ENCODE measurements around the gene KRT23. TPM values are rescaled to one million over a fixed set of nuclear protein-coding genes. Genes with fewer than 3 reads are reported as not detected.

KRT23 gene
- total and polyA plus RNA-seq, 2 of the 13 experiments (the other 11 are each of a cell fraction or from before 2014, with no cell fraction given) = 24.7 to 51.1 TPM

DNA sequence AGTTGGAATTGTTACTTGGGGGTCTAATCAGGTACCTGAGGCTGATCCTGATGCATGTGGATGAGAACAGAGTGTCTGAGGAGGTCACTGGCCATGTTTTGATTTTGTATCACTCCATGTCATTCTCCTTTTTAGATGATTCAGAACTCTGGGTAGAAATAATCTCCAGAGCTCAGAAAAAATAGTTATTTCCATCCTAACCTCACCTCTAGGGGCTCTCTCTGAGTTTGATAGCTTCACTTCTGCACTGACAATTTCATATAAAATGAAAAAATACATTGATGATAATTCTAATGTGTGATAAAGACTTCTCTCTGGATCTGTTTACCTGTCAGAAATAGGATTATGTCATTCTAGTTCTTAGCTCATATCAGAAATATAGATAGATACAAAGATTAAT is 64.2 kb downstream of the KRT23 start:
- Histone ChIP-seq H3K4me2 (ENCODE audit: low read depth, low read length) (no peak overlapping the region), H3K4me1 (ENCODE audit: insufficient read depth, low read length) (no peaks in the 10 kb centered on the region), H3K79me2 (ENCODE audit: insufficient read depth, low read length) (no peaks in the 10 kb centered on the region), H3K36me3 (replicated peaks in 1 of 2; ENCODE audit: control insufficient read depth in 1 of 2, insufficient read depth in 2 of 2, low read length in 2 of 2) (no peaks in the 10 kb centered on the region), H3K9me3 (ENCODE audit: low read length) (no peaks in the 10 kb centered on the region), H3K9ac (ENCODE audit: insufficient read depth, low read depth, low read length) (no peak overlapping the region), H4K20me1 (ENCODE audit: insufficient read depth, low read length) (no peaks in the 10 kb centered on the region), H3K4me3 (replicated peaks in 1 of 3; ENCODE audit: insufficient read depth in 1 of 3, low read depth in 2 of 3, low read length in 3 of 3) (no peak overlapping the region), H2AFZ (ENCODE audit: low read length) (no peak overlapping the region), H3K27me3 (ENCODE audit: control insufficient read depth in 1 of 2, insufficient read depth in 2 of 2, low read length in 2 of 2) (peaks cover 2 to 7% of the 10 kb centered on the region in 2 experiments; a peak in 1 of 5 replicates), H3K27ac (ENCODE audit: extremely low read length, insufficient read depth, low read length) (no peak overlapping the region)
- ATAC-seq = no peak
- DNase-seq (ENCODE audit: low spot score) = no peak
- BruUV-seq (replicated peaks) = no TSS peak
- ChIA-PET POLR2A (no interaction called here), CTCF (ENCODE audit: low intra/inter-chr PET ratio, low total read pairs) (no interaction called here)
- FAIRE-seq = no peak
- in situ Hi-C loops (cut with HindIII; ENCODE audit: extremely low pct_ligation_motif_present, low pct_unique_long_range_greater_than_20kb) = no loop called here
- intact Hi-C loops (cut with micrococcal nuclease; ENCODE audit: unreplicated experiment) = no loop called here
- TF ChIP-seq ZC3H13 (CRISPR knock-in tag; IDR thresholded peaks at IDR 0.05) = no peak
- TF ChIP-seq CBX2 (IDR thresholded peaks at IDR 0.05; ENCODE audit: low read depth, low read length) = no peak
- no peak for TF ChIP-seq CBX2 (CRISPR knock-in tag; IDR thresholded peaks at IDR 0.05; ENCODE audit: low read depth)
- no peak for TF ChIP-seq ZNF563 (CRISPR knock-in tag; IDR thresholded peaks at IDR 0.05)
- no peak for TF ChIP-seq HNF4G (IDR thresholded peaks at IDR 0.05; ENCODE audit: borderline replicate concordance, low read depth, low read length)
- TF ChIP-seq HNF4G (CRISPR knock-in tag; IDR thresholded peaks at IDR 0.05; ENCODE audit: borderline replicate concordance, low read depth) = no peak
- TF ChIP-seq, protein P1, sequence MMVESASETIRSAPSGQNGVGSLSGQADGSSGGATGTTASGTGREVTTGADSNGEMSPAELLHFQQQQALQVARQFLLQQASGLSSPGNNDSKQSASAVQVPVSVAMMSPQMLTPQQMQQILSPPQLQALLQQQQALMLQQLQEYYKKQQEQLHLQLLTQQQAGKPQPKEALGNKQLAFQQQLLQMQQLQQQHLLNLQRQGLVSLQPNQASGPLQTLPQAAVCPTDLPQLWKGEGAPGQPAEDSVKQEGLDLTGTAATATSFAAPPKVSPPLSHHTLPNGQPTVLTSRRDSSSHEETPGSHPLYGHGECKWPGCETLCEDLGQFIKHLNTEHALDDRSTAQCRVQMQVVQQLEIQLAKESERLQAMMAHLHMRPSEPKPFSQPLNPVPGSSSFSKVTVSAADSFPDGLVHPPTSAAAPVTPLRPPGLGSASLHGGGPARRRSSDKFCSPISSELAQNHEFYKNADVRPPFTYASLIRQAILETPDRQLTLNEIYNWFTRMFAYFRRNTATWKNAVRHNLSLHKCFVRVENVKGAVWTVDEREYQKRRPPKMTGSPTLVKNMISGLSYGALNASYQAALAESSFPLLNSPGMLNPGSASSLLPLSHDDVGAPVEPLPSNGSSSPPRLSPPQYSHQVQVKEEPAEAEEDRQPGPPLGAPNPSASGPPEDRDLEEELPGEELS (CRISPR knock-in tag; IDR thresholded peaks at IDR 0.05) = no peak
- TF ChIP-seq ZNF605 (CRISPR knock-in tag; IDR thresholded peaks at IDR 0.05) = no peak
- TF ChIP-seq, protein P2, sequence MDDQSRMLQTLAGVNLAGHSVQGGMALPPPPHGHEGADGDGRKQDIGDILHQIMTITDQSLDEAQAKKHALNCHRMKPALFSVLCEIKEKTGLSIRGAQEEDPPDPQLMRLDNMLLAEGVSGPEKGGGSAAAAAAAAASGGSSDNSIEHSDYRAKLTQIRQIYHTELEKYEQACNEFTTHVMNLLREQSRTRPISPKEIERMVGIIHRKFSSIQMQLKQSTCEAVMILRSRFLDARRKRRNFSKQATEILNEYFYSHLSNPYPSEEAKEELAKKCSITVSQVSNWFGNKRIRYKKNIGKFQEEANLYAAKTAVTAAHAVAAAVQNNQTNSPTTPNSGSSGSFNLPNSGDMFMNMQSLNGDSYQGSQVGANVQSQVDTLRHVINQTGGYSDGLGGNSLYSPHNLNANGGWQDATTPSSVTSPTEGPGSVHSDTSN (CRISPR knock-in tag; IDR thresholded peaks at IDR 0.05; ENCODE audit: borderline replicate concordance) = no peak
- no peak for TF ChIP-seq FOXO1 (CRISPR knock-in tag; IDR thresholded peaks at IDR 0.05)
- TF ChIP-seq, protein P3, sequence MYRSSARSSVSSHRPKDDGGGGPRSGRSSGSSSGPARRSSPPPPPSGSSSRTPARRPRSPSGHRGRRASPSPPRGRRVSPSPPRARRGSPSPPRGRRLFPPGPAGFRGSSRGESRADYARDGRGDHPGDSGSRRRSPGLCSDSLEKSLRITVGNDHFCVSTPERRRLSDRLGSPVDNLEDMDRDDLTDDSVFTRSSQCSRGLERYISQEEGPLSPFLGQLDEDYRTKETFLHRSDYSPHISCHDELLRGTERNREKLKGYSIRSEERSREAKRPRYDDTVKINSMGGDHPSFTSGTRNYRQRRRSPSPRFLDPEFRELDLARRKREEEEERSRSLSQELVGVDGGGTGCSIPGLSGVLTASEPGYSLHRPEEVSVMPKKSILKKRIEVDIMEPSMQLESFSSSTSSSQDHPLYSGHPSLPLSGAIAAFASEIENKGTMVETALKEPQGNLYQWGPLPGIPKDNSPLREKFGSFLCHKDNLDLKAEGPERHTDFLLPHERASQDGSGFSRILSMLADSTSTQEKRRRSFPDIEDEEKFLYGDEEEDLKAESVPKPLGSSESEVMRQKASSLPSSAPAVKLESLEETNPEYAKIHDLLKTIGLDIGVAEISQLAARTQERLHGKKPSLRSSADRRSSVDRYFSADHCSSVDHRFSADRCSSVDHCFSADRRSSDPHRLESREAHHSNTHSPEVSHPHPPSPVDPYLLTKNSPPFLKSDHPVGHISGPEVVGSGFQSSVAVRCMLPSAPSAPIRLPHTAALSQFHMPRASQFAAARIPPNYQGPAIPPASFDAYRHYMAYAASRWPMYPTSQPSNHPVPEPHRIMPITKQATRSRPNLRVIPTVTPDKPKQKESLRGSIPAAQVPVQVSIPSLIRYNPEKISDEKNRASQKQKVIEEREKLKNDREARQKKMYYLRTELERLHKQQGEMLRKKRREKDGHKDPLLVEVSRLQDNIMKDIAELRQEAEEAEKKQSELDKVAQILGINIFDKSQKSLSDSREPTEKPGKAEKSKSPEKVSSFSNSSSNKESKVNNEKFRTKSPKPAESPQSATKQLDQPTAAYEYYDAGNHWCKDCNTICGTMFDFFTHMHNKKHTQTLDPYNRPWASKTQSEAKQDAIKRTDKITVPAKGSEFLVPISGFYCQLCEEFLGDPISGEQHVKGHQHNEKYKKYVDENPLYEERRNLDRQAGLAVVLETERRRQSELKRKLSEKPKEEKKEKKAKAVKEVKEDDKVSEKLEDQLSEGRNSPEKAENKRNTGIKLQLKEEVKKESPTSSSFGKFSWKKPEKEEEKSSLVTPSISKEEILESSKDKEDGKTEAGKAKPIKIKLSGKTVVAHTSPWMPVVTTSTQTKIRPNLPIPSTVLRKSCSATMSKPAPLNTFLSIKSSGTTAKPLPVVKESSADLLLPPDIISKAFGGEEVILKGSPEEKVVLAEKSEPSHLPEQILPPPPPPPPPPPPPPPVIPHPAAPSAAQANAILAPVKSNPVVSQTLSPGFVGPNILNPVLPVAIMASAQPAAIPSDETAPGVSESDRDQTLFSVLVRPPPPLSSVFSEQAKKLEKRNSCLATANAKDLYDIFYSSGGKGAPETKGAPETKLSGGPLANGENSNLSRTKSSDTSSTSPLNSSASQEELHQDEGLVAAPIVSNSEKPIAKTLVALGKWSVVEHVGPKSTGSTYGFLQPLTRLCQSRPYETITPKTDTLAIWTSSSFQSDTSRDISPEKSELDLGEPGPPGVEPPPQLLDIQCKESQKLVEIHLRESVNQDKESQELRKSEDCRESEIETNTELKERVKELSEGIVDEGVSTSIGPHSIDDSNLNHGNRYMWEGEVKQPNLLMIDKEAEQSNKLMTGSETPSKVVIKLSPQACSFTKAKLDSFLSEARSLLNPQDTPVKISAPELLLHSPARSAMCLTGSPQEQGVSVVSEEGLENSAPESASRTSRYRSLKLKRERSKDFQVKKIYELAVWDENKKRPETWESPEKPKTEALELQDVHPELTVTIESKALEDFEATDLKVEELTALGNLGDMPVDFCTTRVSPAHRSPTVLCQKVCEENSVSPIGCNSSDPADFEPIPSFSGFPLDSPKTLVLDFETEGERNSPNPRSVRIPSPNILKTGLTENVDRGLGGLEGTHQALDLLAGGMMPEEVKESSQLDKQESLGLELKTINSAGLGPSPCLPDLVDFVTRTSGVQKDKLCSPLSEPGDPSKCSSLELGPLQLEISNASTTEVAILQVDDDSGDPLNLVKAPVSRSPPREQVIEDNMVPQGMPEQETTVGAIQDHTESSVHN (CRISPR knock-in tag; IDR thresholded peaks at IDR 0.05) = no peak
- TF ChIP-seq, protein P4, sequence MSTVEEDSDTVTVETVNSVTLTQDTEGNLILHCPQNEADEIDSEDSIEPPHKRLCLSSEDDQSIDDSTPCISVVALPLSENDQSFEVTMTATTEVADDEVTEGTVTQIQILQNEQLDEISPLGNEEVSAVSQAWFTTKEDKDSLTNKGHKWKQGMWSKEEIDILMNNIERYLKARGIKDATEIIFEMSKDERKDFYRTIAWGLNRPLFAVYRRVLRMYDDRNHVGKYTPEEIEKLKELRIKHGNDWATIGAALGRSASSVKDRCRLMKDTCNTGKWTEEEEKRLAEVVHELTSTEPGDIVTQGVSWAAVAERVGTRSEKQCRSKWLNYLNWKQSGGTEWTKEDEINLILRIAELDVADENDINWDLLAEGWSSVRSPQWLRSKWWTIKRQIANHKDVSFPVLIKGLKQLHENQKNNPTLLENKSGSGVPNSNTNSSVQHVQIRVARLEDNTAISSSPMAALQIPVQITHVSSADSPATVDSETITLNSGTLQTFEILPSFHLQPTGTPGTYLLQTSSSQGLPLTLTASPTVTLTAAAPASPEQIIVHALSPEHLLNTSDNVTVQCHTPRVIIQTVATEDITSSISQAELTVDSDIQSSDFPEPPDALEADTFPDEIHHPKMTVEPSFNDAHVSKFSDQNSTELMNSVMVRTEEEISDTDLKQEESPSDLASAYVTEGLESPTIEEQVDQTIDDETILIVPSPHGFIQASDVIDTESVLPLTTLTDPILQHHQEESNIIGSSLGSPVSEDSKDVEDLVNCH (CRISPR knock-in tag; IDR thresholded peaks at IDR 0.05) = no peak
